ENCODE data around the gene MFSD1. TPM values are rescaled to one million over a fixed set of nuclear protein-coding genes. Genes with fewer than 3 reads are reported as not detected.

The MFSD1 gene
- total RNA-seq, 4 donors from 2014 or later, result 18.6 to 33.5 (median 25.2) TPM

GRCh38 chr3:158808697-158809096 lies 6.8 kb downstream of the MFSD1 start:
- DNase-seq, result no peak
- in situ Hi-C loops (cut with MboI; ENCODE audit: low sequenced_read_pairs in 4 of 4) (no loop called here), intact Hi-C loops (cut with DNase I; ENCODE audit: low total_unique reads) (loop anchor here (10.0 kb wide), 1 partner anchor 234 kb away; the partner anchor contains the start of gene MLF1)
- no peak for TF ChIP-seq CTCF (IDR thresholded peaks at IDR 0.05 in 4 of 5, conservative IDR thresholded peaks at IDR 0.05 in 1 of 5)
- Histone ChIP-seq H3K9me3 (no peaks in the 10 kb centered on the region), H3K27ac (no peak overlapping the region), H3K4me3 (no peak overlapping the region), H3K36me3 (peaks cover 2 to 62% of the 10 kb centered on the region in 2 donors), H3K27me3 (no peaks in the 10 kb centered on the region), H3K4me1 (peaks cover 0 to 7% of the 10 kb centered on the region in 2 donors)
- no peak for ATAC-seq

GRCh38 chr3:158809642-158810041 lies 7.8 kb downstream of the MFSD1 start:
- Histone ChIP-seq H3K4me3 (no peak overlapping the region), H3K27me3 (no peaks in the 10 kb centered on the region), H3K27ac (no peak overlapping the region), H3K36me3 (peaks cover 2 to 72% of the 10 kb centered on the region in 2 donors), H3K4me1 (no peaks in the 10 kb centered on the region), H3K9me3 (no peaks in the 10 kb centered on the region)
- intact Hi-C loops (cut with DNase I; ENCODE audit: low total_unique reads), result loop anchor here (10.0 kb wide), 1 partner anchor 235 kb away; the partner anchor contains the start of gene MLF1
- in situ Hi-C loops (cut with MboI; ENCODE audit: low sequenced_read_pairs in 4 of 4), result no loop called here
- ATAC-seq (no peak), DNase-seq (no peak)
- TF ChIP-seq CTCF (IDR thresholded peaks at IDR 0.05 in 4 of 5, conservative IDR thresholded peaks at IDR 0.05 in 1 of 5), result no peak
- no peak for TF ChIP-seq POLR2A (IDR thresholded peaks at IDR 0.05)

GRCh38 chr3:158810823-158811724 lies 9.2 kb downstream of the MFSD1 start:
- DNase-seq (no peak), ATAC-seq (no peak)
- in situ Hi-C loops (cut with MboI; ENCODE audit: low sequenced_read_pairs in 4 of 4), result no loop called here
- H3K9me3 ChIP-seq, result no peaks in the 10 kb centered on the region
- no peak overlapping the region for H3K27ac ChIP-seq
- intact Hi-C loops (cut with DNase I; ENCODE audit: low total_unique reads), result no loop called here
- TF ChIP-seq POLR2A (IDR thresholded peaks at IDR 0.05) (peak in 1 of 2 donors; percentile 26), CTCF (IDR thresholded peaks at IDR 0.05 in 4 of 5, conservative IDR thresholded peaks at IDR 0.05 in 1 of 5) (no peak)
- H3K27me3 ChIP-seq, result no peaks in the 10 kb centered on the region
- H3K4me3 ChIP-seq, result no peak overlapping the region
- H3K36me3 ChIP-seq, result peaks cover 2 to 79% of the 10 kb centered on the region in 2 donors
- H3K4me1 ChIP-seq, result no peaks in the 10 kb centered on the region

- no peak for ATAC-seq
- Histone ChIP-seq H3K27me3 (no peaks in the 10 kb centered on the region), H3K36me3 (peaks cover 0 to 62% of the 10 kb centered on the region in 2 donors), H3K9me3 (no peaks in the 10 kb centered on the region), H3K27ac (no peak overlapping the region), H3K4me1 (no peaks in the 10 kb centered on the region), H3K4me3 (no peak overlapping the region)
- DNase-seq, result no peak
- in situ Hi-C loops (cut with MboI; ENCODE audit: low sequenced_read_pairs in 4 of 4), result no loop called here
- intact Hi-C loops (cut with DNase I; ENCODE audit: low total_unique reads), result no loop called here
- no peak for TF ChIP-seq CTCF (IDR thresholded peaks at IDR 0.05 in 4 of 5, conservative IDR thresholded peaks at IDR 0.05 in 1 of 5)
- TF ChIP-seq POLR2A (IDR thresholded peaks at IDR 0.05), result no peak
Measured at GRCh38 chr3:158819282-158819681, 17.4 kb downstream of the MFSD1 start.
